Measurements from ENCODE around the gene FBXO46.

FBXO46 gene

DNA sequence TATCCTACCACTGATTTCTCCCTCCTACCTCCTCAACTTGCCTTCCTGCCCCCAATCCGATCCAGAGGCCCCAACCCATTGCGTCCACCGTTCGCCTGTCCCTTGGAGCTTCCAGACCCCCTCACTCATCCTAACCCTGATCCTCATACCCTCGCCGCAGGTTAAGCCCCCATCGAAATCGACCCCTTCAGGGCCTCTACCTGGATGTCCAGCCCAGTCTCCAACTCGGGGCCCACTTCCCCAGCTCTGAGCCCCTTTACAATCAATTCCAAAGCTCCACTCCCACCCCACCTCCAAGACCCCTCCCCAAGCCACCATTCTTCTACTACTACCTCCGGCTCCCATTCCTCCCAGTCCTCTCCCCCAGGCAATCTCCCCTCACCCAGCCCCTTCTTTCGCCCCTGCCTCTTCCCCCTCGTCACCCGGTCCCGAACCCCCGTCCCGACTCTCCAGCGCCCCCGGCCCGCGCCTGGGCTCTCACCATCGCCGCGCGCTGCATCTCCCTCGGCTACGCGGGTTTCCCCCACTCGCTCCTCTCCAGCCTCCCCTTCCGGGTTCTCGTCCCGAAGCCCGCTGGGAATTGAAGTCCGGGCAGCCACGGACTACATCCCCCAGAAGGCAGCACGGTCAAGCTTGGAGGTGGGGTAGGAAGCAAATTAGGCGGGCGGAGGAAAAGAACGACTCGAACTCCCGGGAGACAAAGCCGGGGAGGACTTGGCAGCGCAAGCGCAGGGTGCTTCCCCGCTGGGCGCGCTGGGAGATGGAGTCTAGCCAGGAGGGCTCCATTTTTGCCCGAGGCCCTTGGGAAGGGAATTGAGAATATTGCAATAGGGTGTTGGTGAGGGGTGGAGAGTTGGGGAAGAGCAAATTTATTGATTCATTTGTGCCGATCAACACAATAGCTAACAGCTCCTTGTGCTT lies at the start of gene FBXO46:
TSS of gene FBXO46 (minus strand) at position 529 of the 921 bp plus-strand sequence. CDS start 17,401 bp downstream, outside the sequence.
- peak; percentile 96 for DNase-seq

DNA sequence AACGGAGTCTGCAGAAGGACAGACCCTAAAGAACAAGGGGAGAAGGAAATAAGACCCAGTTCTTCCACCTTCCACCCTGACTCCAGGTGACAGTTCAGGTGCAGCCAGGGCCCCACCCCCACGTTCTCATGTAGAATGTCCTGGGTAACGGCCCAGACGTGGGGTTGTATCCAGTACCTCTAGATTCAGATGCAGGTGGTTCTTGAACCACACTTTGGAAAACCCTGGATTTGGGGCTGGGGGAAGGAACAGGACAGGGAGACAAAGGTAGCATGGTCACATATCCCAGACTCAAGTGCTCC lies 49.4 kb upstream of the FBXO46 start:
- no peak for DNase-seq

DNA sequence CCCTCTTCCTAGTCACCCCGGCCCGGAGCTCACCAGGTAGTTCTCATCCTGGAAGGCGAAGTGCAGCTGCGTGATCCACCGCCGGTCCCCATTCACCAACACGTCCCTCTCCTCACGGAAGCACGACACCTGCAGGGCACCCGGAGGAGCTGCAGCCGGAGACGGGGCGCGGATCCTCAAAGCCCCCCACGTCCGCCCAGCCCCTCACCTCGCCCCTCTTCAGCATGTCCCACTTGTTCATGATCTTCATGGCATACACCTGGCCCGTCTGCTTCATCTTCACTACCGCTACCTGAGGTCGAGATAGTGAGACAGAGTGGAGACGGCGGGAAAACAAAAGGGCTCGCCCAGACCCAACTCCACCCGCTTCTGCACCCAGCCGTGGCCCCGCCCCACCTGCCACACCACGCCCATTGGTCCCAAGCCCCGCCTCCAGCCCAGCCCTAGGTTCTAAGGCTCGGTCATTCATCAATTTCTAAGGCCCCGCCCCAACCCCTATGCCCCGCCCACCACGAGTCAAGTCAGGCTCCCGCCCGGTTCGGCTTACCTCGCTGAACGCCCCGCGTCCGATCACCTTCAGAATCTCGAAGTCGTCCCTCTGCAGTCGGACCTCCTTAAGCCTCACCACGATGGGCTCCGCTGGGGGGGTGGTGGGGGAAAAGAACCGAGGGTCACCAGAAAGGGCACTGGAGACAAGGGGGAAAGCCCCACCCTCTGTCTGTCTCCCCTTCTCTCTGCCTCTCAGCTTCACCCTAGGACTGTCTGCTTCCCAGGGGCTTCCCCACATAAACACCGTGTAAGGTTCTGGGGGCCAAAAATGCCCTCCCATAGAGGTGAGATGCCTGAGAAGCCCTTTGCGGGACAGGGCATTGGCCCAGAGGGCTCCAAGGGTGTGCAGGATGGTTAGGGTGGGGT lies 48.8 kb upstream of the FBXO46 start:
- no peak for DNase-seq

DNA sequence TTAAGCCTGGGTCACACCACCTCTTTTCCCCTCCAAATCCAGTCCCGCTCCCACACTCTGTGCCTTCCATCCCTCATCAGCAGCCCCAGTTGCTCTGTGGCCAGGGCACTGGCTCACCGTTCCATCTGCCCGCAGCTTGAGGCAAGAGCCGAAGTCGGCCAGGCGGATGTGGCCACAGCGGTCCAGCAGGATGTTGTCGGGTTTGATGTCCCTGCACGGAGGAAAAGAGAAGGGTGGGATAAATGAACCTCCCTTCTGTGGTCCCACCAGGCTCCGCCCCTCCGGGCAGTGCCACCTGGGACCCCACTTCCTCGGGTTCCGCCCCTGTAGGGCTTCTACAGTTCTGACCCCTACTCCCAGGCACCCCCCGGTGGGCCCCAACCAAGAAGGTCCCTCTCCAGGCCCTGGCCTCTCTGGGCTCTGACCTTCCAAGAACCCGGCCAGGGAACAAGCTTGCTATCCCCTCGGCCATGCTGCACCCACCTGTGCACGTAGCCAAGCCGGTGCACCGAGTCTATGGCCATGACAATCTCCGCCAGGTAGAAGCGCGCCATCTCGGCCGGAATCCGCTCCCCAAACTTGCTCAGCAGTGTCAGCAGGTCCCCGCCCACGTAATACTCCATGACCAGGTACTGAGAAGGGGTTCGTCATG lies 47.4 kb upstream of the FBXO46 start:
- DNase-seq = no peak

GRCh38 chr19:45777395-45777961 lies 46.8 kb upstream of the FBXO46 start:
- DNase-seq = no peak

GRCh38 chr19:45774765-45775164 lies 44.1 kb upstream of the FBXO46 start:
- DNase-seq = no peak

DNA sequence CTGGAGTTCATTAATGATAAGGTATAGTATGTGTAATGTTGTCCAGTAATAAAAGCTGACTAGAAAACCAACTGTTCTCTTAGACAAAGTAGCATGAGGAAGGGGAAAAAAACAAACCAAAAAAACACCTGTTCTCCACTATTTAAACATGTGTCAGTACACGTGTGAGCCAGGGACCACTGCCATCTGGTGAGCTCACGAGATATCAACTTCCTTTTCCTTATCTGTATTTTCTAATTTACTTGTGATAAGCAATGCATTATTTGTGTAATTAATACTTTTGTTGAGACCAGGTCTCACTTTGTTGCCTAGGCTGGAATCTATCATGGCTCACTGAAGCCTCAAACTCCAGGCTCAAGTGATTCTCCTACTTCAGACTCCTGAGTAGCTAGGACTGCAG lies 42.7 kb upstream of the FBXO46 start:
- DNase-seq = no peak

DNA sequence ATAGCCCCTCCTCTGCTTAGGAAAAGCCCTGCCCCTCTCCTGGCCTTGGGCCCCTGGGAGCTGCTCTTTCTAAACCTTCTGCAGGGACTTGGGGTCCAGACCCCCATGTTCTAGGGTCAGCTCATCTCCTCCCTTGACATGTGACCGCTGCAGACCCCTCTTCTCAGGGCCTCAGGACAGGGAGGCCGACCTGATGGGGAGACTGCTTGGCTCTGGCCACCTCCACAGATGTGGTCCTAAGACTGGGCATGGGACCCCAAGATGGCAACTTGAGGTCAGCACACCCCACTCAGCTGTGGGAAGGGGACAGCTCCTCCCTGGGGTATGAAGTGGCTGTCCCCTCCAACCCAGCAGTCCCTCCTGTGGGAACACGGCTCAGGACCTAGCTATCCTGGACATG lies 42.2 kb upstream of the FBXO46 start:
- DNase-seq = no peak

GRCh38 chr19:45772130-45772840 lies 41.6 kb upstream of the FBXO46 start:
- no peak for DNase-seq

DNA sequence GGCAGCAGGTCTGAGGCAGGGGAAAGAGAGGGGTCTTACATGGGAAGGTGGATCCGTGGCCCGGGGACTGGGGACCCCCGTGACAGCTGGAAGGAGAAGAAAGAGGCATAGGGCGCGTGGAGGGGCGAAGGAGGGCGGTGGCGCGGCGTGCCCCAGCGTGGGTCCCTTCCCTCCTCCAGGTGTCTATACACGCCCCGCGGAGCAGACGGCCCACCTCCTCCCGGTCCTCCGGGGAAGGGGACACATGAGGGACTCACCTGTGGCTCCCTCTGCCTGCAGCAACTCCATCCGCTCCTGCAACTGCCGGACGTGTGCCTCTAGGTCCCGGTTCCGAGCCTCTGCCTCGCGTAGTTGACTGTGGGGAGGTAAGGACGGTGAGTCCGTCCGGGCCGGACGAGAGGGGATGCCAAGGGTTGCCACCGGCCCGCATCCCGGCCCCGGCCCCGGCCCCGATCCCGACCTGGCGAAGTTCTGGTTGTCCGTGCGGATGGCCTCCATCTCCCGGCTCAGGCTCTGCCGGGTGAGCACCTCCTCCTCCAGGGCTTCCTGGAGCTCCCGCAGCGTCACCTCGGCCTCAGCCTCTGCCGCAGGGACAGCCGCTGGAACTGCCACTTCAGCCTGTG lies 40.7 kb upstream of the FBXO46 start:
- no peak for DNase-seq

- DNase-seq = peak; percentile 89
These were observed 39.8 kb upstream of the FBXO46 start for GRCh38 chr19:45770192-45771101.

- DNase-seq = no peak
These were observed 39.1 kb upstream of the FBXO46 start for GRCh38 chr19:45769821-45770191.

DNA sequence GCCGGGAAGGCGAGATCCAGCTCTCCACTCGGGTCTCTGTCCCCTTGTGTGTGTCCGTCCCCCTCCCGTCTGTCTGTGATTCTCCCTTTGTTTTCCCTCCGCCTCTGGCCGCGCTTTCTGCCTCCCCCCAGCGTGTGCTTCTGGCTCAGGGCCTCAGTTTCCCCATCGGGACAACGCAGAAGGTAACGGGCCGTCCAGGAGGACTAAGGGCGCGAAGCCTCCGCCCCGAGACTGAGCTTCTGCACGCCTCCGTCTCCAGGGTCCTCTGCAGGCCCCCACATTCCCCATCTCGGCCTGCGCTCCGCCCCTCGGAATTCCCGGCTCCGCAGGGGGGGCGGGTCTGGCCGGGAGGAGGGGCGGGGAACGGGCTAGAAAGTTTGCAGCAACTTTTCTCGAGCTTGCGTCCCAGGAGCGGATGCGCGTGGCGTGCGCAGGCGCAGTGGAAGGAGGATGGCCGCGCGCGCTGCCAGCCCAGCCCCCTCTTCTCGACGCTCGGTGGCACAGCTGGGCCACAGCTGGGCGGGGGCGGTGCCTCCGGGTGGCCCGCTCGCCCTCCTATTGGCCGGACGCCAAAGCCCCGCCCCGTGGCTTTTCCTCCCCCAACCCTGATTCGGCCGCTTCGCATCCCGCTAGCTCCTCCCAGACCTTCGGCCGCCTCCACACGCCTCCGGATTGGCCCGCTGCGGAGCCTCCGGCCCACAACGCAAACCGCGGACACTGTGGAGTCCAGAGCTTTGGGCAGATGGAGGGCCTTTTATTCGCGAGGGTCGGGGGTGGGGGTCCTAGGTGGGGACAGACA lies 38.5 kb upstream of the FBXO46 start, which contains the start of gene SIX5:
TSS of gene SIX5 (minus strand) at position 269 of the 799 bp plus-strand sequence. CDS start 408 bp downstream, outside the sequence.
- DNase-seq = peak; percentile 88

DNA sequence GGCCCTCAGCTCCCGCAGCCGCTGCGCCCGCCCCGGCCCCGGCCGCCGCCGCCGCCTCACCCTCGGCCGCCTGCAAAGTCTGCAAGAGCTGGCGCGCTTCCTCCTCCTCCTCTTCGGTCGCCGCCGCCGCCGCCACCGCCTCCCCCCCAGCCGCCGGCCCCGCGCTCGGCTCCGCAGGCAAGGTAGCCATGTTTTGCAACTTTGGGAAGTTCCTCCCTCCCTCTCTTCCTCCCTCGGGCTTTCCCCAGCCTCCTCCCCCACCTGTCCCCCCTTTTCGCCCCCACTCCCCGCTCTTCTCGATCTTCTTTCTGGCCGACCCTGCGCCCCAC lies 37.9 kb upstream of the FBXO46 start:
- DNase-seq = no peak

GRCh38 chr19:45767881-45768654 lies 37.4 kb upstream of the FBXO46 start:
- DNase-seq = no peak

DNA sequence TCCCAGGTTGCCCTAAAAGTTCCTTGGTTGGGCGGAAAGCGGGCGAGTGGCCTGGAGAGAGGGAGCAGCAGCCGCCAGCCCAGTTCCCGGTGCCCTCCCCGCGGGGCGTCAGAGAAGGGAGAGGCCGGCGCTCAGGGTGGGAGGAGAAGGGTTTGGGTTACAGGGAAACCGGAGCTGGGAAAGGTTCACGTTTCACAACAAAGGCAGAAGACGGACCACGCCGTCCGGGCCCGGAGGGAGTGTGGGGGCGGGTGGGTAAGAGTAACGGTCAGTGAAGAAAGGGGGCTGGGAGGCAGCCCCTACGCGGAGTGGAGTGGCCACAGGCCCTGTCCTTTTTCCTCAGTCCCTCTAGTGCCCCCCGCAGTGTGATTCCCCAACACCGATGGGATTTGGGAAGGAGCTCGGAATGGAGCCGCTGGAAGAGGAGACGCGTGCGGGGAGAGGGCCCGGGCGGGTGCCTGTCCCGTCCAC lies 36.7 kb upstream of the FBXO46 start:
- DNase-seq = peak; percentile 80

GRCh38 chr19:45766869-45767346 lies 36.2 kb upstream of the FBXO46 start:
- DNase-seq = no peak

DNA sequence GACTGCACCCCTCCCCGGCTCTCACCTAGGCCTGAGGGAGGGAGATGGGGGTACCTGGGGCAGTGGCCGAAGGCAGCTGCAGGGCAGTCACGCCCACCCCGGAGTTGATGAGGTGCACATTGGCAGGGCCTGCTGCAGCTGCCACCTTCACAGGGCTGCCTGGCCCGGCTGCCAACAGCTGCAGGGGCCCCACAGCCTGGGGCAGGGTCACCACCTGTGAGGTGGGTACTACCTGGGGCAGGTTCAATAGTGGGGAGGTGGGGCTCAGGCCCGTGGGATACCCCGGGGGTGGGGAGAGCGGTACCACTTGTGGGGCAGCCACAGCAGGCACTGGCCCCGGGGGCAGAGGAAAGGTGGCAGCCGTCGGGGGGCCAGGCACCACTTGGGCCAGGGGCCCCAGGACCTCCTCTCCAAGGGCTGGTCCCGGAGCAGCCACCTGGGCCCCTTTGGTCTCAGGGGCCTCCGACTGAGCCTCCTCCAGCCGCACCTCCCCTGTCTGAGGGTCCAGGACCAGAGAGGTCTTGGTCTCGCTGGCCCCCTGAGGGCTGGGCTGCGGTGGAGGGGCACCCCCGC lies 35.7 kb upstream of the FBXO46 start:
- no peak for DNase-seq
